Activated CD4-positive, alpha-beta T cell treated with anti-CD3 and anti-CD28 coated beads, Interleukin-2, amount 10 ng/mL, durations not matched to agents 7 days and 5 days (primary cell): ENCODE data around the gene CFAP99. TPM values are rescaled to one million over a fixed set of nuclear protein-coding genes. Genes with fewer than 3 reads are reported as not detected.

Source experiments
- CTCF ChIA-PET: fragments of 350-600 bp; sonication (Branson Sonifier 250); formaldehyde crosslinking; loops from one replicate; lab custom pipeline; 2021; ENCODE audit warnings: antibody characterized with exemption; lab: Charles Lee
- POLR2A ChIA-PET: fragments of 350-600 bp; sonication (Branson Sonifier 250); formaldehyde crosslinking; loops from one replicate; lab custom pipeline; 2021; ENCODE audit warnings: antibody characterized with exemption; lab: Charles Lee
- DNase-seq: peaks from one replicate; pipeline ENCODE4 v3.0.0-alpha.2; 2020
- H3K27ac Mint-ChIP-seq: one replicate; pipeline ENCODE4 v1.8.0; 2021; ENCODE audit warnings: mild to moderate bottlenecking, moderate library complexity, mixed read lengths
- H3K27me3 Mint-ChIP-seq: one replicate; pipeline ENCODE4 v1.8.0; 2021; ENCODE audit warnings: mixed read lengths
- H3K36me3 Mint-ChIP-seq: one replicate; pipeline ENCODE4 v1.8.0; 2021; ENCODE audit warnings: low read depth, mixed read lengths
- H3K4me1 Mint-ChIP-seq: one replicate; pipeline ENCODE4 v1.8.0; 2021; ENCODE audit warnings: mixed read lengths
- H3K4me3 Mint-ChIP-seq: one replicate; pipeline ENCODE4 v1.8.0; 2021; ENCODE audit warnings: mild to moderate bottlenecking, moderate library complexity, mixed read lengths
- H3K9me3 Mint-ChIP-seq: one replicate; pipeline ENCODE4 v1.8.0; 2021; ENCODE audit warnings: mixed read lengths
- total RNA-seq, 2 experiments: library from RNA; stranded (reverse); gene quantifications; one replicate each; pipeline ENCODE4 v1.2.3, GENCODE V29; 2021

Gene CFAP99
- total RNA-seq, 2 experiments from 2014 or later = not detected

DNA sequence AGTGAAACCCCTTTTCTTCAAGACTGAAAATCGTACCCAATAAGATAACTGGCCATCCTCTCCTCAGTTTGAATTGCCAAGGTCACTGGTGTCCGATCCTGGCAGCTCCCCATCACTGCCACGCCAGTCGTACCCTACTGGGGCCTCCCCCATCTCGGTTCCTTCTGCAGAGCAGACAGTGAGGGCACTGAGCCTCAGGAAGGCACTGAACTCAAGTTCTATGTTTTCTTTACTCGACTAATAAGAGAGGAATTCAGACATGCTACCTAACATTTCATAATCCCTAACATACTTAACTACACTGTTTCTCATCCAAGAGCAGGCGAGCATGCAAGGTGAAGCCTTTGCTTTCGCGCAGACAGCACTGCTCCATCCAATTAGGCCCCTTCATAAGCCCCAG lies 23.7 kb upstream of the CFAP99 start:
- H3K9me3 Mint-ChIP-seq = no peaks in the 10 kb centered on the region
- ChIA-PET CTCF (interaction anchor here (0.7 to 1.1 kb wide), 2 partner anchors 46 to 57 kb away, joined by 3 to 6 read pairs; no protein-coding TSS in a partner anchor), POLR2A (no interaction called here)
- H3K4me1 Mint-ChIP-seq = peaks cover 18% of the 10 kb centered on the region
- no peak overlapping the region for H3K27ac Mint-ChIP-seq
- H3K27me3 Mint-ChIP-seq = peaks cover 23% of the 10 kb centered on the region
- no peaks in the 10 kb centered on the region for H3K36me3 Mint-ChIP-seq
- no peak for DNase-seq
- no peak overlapping the region for H3K4me3 Mint-ChIP-seq

DNA sequence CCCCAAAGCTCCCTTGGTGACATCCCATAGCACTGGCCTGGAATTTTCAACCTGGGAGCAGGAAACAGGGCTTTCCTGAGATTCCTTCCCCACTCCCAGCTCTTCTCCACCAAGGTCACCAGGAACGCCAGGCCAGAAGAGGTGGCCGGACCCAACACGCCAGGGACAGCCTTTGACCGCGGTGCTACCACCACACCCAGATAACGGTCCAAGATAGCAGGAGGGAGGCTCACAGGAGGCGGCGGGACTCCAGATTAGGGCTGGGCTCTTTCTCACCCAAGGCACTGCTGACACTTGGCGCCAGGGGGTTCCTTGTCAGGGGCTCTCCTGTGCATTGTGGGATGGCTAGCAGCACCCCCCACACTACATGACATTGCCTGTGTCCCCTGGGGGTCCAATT lies 23.2 kb upstream of the CFAP99 start:
- no peak for DNase-seq
- POLR2A ChIA-PET = no interaction called here
- no peak overlapping the region for H3K27ac Mint-ChIP-seq
- peaks cover 23% of the 10 kb centered on the region for H3K27me3 Mint-ChIP-seq
- CTCF ChIA-PET = no interaction called here
- H3K9me3 Mint-ChIP-seq = no peaks in the 10 kb centered on the region
- H3K4me3 Mint-ChIP-seq = no peak overlapping the region
- peaks cover 19% of the 10 kb centered on the region for H3K4me1 Mint-ChIP-seq
- H3K36me3 Mint-ChIP-seq = no peaks in the 10 kb centered on the region

DNA sequence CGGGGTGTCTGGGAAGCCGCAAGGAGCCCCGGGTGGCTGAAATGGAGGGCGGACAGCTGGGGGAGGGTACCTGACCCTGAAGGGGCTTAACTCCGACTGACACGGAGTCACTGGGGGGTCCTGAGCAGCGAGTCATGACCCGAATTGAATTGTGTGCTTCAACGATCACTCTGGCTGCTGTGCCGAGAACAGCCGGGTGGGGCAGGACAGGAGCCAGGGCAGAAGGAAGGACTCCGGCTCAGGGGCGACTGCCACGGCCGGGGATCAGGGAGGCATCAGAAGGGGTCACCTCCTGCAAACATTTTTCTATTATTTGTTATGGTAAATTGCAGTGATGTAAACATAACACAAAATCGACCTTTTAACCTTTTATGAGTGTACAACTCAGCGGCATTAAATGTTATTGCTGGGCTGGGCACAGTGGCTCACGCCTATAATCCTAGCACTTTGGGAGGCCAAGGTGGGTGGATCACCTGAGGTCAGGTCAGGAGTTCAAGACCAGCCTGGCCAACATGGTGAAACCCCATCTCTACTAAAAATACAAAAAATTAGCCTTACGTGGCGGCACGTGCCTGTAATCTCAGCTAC lies 21.9 kb upstream of the CFAP99 start:
- no peak for DNase-seq
- no peaks in the 10 kb centered on the region for H3K36me3 Mint-ChIP-seq
- POLR2A ChIA-PET = no interaction called here
- H3K9me3 Mint-ChIP-seq = no peaks in the 10 kb centered on the region
- H3K27ac Mint-ChIP-seq = no peak overlapping the region
- CTCF ChIA-PET = no interaction called here
- H3K27me3 Mint-ChIP-seq = peaks cover 20% of the 10 kb centered on the region
- H3K4me3 Mint-ChIP-seq = no peak overlapping the region
- peaks cover 27% of the 10 kb centered on the region for H3K4me1 Mint-ChIP-seq

DNA sequence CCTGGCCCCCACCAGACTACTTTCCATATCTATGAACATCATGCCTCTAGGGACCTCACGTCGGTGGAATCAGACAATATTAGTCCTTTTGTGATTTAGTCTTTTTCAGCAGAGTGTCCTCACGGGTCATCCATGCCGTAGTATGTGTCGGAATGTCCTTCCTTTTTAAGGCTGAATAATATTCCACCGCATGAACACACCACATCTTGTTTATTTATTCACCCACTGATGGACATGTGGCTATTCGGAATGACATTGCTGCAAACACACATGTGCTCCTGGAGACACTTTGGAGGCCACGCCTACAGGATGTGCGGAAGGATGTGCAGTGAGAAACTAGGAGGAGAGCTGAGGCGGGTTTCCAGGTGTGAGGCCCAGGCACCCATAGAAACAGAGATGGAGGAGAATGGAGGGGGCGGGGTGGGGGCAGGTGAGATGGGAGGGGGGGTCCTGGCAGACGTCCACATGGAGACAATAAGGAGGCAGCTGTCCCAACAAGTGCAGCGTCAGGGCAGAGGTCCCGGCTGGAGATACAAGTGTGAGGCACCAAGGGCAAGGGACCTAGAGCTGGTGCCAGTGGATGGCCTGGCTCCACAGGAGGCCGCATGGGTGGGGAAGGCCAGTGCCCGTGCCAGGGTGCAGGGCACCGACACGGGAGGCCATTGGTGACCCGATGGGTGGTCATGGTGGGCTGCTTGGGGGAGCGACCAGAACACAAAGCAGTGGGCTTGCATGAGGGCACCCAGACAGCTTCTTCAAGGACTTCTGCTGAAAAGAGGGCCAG lies 21.0 kb upstream of the CFAP99 start:
- CTCF ChIA-PET = interaction anchor here (0.8 kb wide), 1 partner anchor 11 kb away, joined by 6 read pairs; no protein-coding TSS in a partner anchor
- Mint-ChIP-seq H3K27me3 (peaks cover 15% of the 10 kb centered on the region), H3K36me3 (no peaks in the 10 kb centered on the region), H3K9me3 (no peaks in the 10 kb centered on the region), H3K4me1 (peaks cover 34% of the 10 kb centered on the region), H3K4me3 (no peak overlapping the region), H3K27ac (no peak overlapping the region)
- no peak for DNase-seq
- POLR2A ChIA-PET = interaction anchor here (0.7 kb wide), 1 partner anchor 161 kb away, joined by 5 read pairs; no protein-coding TSS in a partner anchor

DNA sequence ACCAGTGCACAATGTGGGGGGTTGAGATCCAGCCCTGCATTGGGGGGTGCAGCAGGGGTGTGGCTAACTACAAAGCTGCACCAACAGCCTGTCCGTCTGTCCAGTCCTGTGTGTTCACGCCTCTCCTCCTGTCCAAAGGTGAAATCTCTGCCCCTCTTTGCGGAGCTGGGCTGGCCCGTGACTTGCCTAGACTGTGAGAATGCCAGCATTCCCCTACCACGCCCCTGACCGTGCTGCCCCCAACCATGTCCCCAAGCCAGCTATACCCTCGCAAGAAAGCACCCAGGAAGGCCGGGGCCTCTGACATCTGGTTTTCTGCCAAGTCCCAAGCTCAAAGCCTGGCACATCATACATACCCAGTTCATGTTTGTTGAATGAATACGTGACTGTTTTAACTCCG lies 19.5 kb upstream of the CFAP99 start:
- no peak overlapping the region for H3K27ac Mint-ChIP-seq
- ChIA-PET POLR2A (no interaction called here), CTCF (interaction anchor here (0.6 to 2.4 kb wide), 3 partner anchors 10 to 13 kb away, joined by 5 to 11 read pairs (median 6); no protein-coding TSS in a partner anchor)
- H3K4me1 Mint-ChIP-seq = peaks cover 24% of the 10 kb centered on the region
- no peak for DNase-seq
- no peak overlapping the region for H3K4me3 Mint-ChIP-seq
- no peaks in the 10 kb centered on the region for H3K36me3 Mint-ChIP-seq
- peaks cover 4% of the 10 kb centered on the region for H3K27me3 Mint-ChIP-seq
- no peaks in the 10 kb centered on the region for H3K9me3 Mint-ChIP-seq

DNA sequence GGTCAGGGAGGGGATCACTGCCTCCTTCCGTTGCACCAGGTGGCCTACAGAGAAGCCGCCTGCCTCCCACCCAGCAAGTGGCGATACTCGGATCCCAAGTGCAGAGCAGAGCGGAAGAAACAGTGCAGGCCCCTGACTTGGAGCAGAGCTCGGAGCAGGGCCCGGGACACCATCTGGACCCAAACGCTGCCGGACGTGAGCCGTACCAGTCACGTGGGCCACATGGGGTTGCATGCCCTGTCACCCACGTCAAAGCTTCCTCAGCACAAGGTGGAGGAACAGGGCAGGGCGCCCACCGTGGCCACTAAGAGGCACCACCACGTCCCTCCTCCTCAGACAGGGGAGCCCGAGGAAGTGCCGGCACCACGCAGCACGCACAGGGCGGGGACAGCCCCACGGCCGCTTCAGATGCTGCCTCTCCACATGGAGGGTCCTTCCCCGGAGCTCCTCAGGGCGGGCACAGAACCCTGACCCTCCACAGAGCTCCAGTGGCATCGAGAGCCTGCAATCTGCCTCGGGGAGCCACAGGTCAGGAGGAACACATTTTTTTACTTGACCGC lies 19.0 kb upstream of the CFAP99 start:
- H3K9me3 Mint-ChIP-seq = no peaks in the 10 kb centered on the region
- no peak overlapping the region for H3K27ac Mint-ChIP-seq
- no peak overlapping the region for H3K4me3 Mint-ChIP-seq
- no peaks in the 10 kb centered on the region for H3K36me3 Mint-ChIP-seq
- CTCF ChIA-PET = interaction anchor here (0.6 to 2.4 kb wide), 3 partner anchors 11 to 13 kb away, joined by 5 to 11 read pairs (median 6); no protein-coding TSS in a partner anchor
- DNase-seq = no peak
- H3K4me1 Mint-ChIP-seq = peaks cover 22% of the 10 kb centered on the region
- no peaks in the 10 kb centered on the region for H3K27me3 Mint-ChIP-seq
- POLR2A ChIA-PET = no interaction called here

DNA sequence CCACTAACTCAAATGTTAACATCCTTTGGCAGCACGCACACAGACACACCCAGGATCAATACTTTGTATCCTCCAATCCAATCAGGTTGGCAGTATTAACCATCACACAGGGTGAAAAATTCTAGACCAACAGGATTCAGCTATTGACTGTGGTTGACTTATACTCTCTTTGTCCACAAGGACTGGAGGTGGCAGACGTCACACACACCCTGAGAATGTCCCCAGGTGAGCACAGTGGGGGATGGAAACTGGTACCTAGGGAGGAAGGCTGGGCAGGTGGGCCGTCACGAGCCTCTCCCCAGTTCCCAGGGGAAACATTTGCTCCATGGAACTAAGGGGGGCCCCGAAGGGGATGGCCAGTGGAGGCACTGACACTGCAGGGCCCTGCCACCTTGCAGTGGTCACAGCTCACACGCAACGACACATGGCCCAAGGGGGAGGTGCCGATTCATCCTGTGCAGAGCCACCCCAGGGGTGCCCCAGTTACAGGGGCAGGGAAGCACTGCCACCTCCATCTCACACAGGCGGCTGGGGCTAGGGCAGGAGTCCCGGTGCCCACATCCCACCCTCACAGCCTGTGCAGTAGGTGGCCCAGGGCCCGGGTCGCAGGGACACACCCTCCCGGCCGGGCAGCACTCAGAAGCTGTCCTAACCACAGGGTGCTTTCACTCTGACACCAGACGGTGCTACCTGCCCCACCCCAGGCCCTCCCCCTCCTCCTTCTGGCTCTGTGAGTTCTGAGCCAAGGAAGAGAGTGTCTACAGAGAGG lies 17.7 kb upstream of the CFAP99 start:
- ChIA-PET POLR2A (no interaction called here), CTCF (interaction anchor here (1.0 to 2.4 kb wide), 4 partner anchors 11 to 27 kb away, joined by 3 to 11 read pairs (median 4); partner anchors contain the start of genes CFAP99 and ZFYVE28)
- H3K27ac Mint-ChIP-seq = no peak overlapping the region
- H3K36me3 Mint-ChIP-seq = no peaks in the 10 kb centered on the region
- no peak for DNase-seq
- H3K4me3 Mint-ChIP-seq = no peak overlapping the region
- no peaks in the 10 kb centered on the region for H3K9me3 Mint-ChIP-seq
- H3K27me3 Mint-ChIP-seq = no peaks in the 10 kb centered on the region
- peaks cover 22% of the 10 kb centered on the region for H3K4me1 Mint-ChIP-seq

DNA sequence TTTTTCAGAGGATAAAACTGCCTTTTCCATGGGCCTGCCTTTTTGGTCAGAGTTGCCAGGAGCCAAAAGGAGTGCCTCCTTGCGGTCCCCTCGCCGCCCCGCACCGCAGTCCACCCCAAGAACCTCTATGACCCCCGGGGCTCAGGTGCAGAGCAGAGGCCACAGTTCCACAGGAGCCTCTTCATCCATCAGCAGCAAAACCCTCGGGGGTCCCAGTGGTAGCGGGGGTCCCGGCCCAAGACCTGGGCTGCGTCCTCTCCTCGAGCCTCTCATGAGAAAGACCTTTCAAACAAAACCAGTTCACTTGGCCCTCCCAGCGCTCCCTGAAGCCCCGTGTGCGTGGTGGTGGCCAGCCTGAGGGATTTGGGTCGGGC lies 17.2 kb upstream of the CFAP99 start:
- POLR2A ChIA-PET = no interaction called here
- H3K9me3 Mint-ChIP-seq = no peaks in the 10 kb centered on the region
- peaks cover 22% of the 10 kb centered on the region for H3K4me1 Mint-ChIP-seq
- no peaks in the 10 kb centered on the region for H3K27me3 Mint-ChIP-seq
- peak overlapping the region; percentile 51 for H3K27ac Mint-ChIP-seq
- no peaks in the 10 kb centered on the region for H3K36me3 Mint-ChIP-seq
- H3K4me3 Mint-ChIP-seq = no peak overlapping the region
- DNase-seq = no peak
- CTCF ChIA-PET = interaction anchor here (0.6 to 2.7 kb wide), 4 partner anchors 9 to 17 kb away, joined by 3 to 25 read pairs (median 4); partner anchors contain the start of genes CFAP99 and ZFYVE28

DNA sequence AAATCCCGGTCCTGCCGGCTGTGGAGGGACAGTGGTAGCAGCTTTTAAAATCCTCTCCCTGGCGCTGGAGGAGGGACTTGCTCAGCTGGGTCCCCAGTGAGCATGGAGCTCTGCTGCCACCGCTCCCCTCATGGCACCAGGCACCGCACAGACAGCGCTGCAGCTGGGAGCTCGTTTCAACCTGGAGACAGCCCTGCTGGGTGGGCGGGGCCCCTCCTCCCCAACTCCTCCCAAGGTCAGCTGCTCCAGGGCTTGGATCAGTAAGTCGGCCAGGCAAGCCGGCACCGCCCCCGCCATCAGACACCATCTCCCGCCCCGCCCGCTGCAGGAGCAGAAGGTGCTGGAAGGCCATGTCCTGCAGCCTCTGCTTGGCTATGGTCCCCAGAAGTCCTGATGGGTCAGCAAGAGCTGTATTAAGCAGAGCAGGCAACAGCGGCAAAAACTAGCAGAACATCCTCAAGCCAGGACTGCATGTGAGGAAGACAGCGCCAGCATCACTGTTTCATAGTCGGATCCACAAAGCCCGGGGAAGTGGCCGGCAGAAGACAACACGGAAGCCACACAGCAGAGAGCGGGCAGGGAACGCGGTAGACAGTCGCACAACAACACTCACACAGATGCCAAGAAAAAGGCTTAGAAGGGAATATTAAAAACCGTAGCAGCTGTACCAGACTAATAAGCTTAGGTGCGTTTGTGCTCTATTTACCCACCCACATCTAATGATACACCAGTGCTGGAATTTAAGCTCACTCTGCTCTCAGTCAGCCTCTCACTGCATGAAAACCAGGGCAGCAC lies 16.5 kb upstream of the CFAP99 start:
- peaks cover 22% of the 10 kb centered on the region for H3K4me1 Mint-ChIP-seq
- no peaks in the 10 kb centered on the region for H3K27me3 Mint-ChIP-seq
- ChIA-PET POLR2A (no interaction called here), CTCF (interaction anchor here (0.6 to 2.7 kb wide), 4 partner anchors 8 to 16 kb away, joined by 3 to 25 read pairs (median 4); partner anchors contain the start of genes CFAP99 and ZFYVE28)
- no peaks in the 10 kb centered on the region for H3K36me3 Mint-ChIP-seq
- peak overlapping the region; percentile 51 for H3K27ac Mint-ChIP-seq
- H3K4me3 Mint-ChIP-seq = peak overlapping the region; percentile 40
- peak; percentile 22 for DNase-seq
- no peaks in the 10 kb centered on the region for H3K9me3 Mint-ChIP-seq

DNA sequence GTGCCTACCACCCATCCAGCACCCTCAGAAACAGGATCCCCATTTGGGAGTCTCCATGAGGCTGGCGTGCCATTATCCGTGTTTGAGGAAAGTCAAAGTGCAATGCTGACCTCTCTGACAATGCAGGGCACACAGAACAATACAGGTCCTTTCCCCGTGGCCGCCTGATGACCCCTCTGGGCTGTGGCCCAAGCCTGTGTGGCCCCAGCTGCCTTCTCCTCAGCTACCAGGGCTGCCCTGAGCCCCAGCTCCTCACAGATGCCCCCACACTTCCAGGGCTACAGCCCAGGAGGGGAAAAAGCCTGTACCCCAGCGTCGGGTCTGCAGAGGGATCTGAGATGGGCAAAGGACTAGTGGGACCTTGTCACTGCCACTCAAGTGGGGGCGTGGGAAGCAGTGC lies 15.8 kb upstream of the CFAP99 start:
- Mint-ChIP-seq H3K27ac (no peak overlapping the region), H3K36me3 (no peaks in the 10 kb centered on the region), H3K4me1 (peaks cover 24% of the 10 kb centered on the region), H3K27me3 (no peaks in the 10 kb centered on the region), H3K9me3 (no peaks in the 10 kb centered on the region), H3K4me3 (no peak overlapping the region)
- no peak for DNase-seq
- ChIA-PET POLR2A (no interaction called here), CTCF (interaction anchor here (0.9 to 2.7 kb wide), 3 partner anchors 10 to 13 kb away, joined by 3 to 25 read pairs (median 5); no protein-coding TSS in a partner anchor)

DNA sequence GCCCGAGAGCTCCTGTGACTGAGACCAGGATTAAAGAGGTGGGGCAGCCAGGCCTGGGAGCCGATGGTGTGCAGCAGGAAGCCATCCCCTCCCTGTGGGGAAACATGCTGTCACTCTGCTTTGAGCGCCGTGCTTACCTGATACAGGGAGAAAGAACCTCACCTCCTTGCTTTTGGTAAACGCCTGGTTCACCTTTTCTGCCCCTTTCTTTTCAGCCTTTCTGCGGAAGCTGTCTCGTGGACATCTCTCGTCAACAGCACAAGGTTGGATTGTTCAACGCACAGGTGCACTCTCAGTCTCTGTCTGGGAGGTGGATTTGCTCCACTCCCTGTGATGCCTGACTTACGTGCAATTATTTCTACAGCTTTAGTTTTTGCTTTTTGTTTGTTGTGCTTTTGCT lies 12.3 kb upstream of the CFAP99 start:
- no peak for DNase-seq
- Mint-ChIP-seq H3K9me3 (no peaks in the 10 kb centered on the region), H3K27me3 (no peaks in the 10 kb centered on the region), H3K4me3 (no peak overlapping the region), H3K4me1 (peaks cover 41% of the 10 kb centered on the region), H3K36me3 (no peaks in the 10 kb centered on the region), H3K27ac (peak overlapping the region; percentile 7)
- POLR2A ChIA-PET = interaction anchor here (0.7 kb wide), 1 partner anchor 167 kb away, joined by 3 read pairs; no protein-coding TSS in a partner anchor
- CTCF ChIA-PET = no interaction called here
